Nephron progenitor cell (in vitro differentiated cells): Measurements from ENCODE around the gene TLE1.
A peak's percentile ranks its signal among the peaks of the same experiment; 100 is the strongest.

Experiments
- DNase-seq: peaks from one replicate; pipeline ENCODE4 v3.0.0; 2021
- H3K27ac Mint-ChIP-seq: 2 replicates; pipeline ENCODE4 v1.8.0; 2021; ENCODE audit warnings: mild to moderate bottlenecking, moderate library complexity, mixed read lengths
- H3K27me3 Mint-ChIP-seq: 2 replicates; pipeline ENCODE4 v1.8.0; 2021; ENCODE audit warnings: mild to moderate bottlenecking, low read depth, mixed read lengths; ENCODE audit not compliant: poor library complexity
- H3K36me3 Mint-ChIP-seq: 2 replicates; pipeline ENCODE4 v1.8.0; 2021; ENCODE audit warnings: low read depth, mixed read lengths
- H3K4me1 Mint-ChIP-seq: 2 replicates; pipeline ENCODE4 v1.8.0; 2021; ENCODE audit warnings: mixed read lengths
- H3K4me3 Mint-ChIP-seq: 2 replicates; pipeline ENCODE4 v1.8.0; 2021; ENCODE audit warnings: mild to moderate bottlenecking, moderate library complexity, mixed read lengths
- H3K9me3 Mint-ChIP-seq: 2 replicates; pipeline ENCODE4 v1.8.0; 2021; ENCODE audit warnings: mild to moderate bottlenecking, moderate library complexity, mixed read lengths
- TF ChIP-seq, protein P1 (sequence below): fragments of 200-600 bp; sonication (generic); IDR thresholded peaks from 2 replicates; pipeline ENCODE4 v1.5.0; 2021; ENCODE audit warnings: antibody characterized with exemption

TLE1 gene

DNA sequence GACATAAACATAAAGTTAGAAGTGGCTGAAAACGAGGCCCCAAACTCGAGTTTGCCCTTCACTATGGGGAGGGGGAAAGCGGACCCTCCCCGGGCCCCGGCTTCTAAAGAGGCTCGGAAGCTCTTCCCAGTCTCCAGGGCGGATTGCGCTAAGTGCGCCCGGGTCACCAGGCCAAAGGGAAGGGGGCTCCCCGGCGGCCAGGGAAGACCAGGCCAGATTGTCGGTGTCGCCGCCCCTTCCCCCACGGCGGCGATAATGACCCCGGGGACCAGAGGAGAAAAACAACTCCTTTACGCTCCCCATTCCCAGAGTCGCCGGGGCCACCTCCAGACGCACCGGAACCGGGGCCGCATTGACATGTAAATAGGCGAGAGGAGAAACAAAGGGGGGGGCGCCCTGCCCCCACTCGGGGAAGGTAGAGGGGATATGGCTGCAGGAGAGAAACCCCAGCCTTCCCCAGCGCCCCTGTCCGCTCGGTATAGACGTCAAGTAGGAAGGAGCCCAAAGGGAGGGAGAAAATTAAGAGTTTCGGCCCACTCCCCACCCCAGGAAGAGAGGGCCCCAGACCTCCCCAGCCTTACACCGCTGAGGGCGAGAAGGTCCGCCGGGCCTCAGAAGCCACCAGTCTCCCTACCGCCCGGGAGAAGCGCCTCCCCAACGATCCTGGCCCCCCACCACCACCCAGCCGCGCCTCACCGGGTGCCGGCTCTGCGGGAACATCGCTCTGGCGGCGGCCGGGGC lies 1.7 kb downstream of the TLE1 start:
- no peaks in the 10 kb centered on the region for H3K36me3 Mint-ChIP-seq
- H3K27me3 Mint-ChIP-seq, result peaks cover 19% of the 10 kb centered on the region
- no peaks in the 10 kb centered on the region for H3K9me3 Mint-ChIP-seq
- no peak overlapping the region for H3K4me3 Mint-ChIP-seq
- H3K4me1 Mint-ChIP-seq, result peaks cover 12% of the 10 kb centered on the region
- peak; percentile 63 for DNase-seq
- TF ChIP-seq, protein P1, sequence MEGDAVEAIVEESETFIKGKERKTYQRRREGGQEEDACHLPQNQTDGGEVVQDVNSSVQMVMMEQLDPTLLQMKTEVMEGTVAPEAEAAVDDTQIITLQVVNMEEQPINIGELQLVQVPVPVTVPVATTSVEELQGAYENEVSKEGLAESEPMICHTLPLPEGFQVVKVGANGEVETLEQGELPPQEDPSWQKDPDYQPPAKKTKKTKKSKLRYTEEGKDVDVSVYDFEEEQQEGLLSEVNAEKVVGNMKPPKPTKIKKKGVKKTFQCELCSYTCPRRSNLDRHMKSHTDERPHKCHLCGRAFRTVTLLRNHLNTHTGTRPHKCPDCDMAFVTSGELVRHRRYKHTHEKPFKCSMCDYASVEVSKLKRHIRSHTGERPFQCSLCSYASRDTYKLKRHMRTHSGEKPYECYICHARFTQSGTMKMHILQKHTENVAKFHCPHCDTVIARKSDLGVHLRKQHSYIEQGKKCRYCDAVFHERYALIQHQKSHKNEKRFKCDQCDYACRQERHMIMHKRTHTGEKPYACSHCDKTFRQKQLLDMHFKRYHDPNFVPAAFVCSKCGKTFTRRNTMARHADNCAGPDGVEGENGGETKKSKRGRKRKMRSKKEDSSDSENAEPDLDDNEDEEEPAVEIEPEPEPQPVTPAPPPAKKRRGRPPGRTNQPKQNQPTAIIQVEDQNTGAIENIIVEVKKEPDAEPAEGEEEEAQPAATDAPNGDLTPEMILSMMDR, result no peak
- peak overlapping the region; percentile 92 for H3K27ac Mint-ChIP-seq

DNA sequence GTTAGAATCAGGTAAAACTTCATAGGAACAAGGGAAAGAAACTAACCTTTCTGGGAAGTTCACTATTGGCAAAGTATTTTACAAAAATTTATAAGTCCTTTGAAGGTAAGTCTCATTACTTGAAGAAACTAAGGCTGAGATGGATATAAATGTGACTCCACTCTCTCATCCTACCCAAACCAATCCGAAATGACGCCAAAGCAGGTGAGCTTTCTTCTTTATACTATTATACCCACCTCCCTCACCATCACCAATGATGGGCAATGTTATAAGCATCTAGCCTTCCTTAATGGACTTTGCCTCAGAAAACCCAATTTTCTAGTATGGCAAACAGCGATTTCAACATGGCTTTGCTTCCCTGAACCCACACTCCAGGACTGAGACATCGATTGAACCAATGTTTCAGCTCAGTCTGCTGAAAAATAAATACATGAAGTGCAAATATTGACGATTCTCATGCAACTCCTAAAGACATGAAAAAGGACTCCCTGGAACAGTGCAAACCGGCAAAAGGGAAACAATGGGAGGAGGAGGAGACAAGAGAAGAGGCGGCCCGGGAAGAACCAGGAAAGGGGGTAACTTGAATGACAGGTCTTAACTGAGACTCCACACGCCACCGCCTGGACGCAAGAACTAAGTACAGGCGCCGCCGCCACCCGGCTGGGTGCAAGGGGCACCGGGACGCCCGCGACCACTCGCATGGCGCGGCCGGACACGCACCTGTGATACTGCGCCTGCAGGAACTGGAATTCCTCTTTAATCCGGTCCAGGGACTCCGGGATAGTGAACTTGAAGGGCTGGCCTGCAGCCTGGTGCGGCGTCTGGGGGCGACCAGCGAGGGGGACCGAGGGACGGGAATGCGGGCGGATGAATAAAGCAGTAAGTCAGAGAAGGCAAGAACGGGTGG lies 2.5 kb downstream of the TLE1 start:
- H3K4me3 Mint-ChIP-seq, result no peak overlapping the region
- H3K4me1 Mint-ChIP-seq, result peaks cover 13% of the 10 kb centered on the region
- H3K27me3 Mint-ChIP-seq, result peaks cover 13% of the 10 kb centered on the region
- TF ChIP-seq, protein P1, result peak; percentile 64
- H3K27ac Mint-ChIP-seq, result peak overlapping the region; percentile 92
- H3K36me3 Mint-ChIP-seq, result no peaks in the 10 kb centered on the region
- no peaks in the 10 kb centered on the region for H3K9me3 Mint-ChIP-seq
- peak; percentile 83 for DNase-seq

DNA sequence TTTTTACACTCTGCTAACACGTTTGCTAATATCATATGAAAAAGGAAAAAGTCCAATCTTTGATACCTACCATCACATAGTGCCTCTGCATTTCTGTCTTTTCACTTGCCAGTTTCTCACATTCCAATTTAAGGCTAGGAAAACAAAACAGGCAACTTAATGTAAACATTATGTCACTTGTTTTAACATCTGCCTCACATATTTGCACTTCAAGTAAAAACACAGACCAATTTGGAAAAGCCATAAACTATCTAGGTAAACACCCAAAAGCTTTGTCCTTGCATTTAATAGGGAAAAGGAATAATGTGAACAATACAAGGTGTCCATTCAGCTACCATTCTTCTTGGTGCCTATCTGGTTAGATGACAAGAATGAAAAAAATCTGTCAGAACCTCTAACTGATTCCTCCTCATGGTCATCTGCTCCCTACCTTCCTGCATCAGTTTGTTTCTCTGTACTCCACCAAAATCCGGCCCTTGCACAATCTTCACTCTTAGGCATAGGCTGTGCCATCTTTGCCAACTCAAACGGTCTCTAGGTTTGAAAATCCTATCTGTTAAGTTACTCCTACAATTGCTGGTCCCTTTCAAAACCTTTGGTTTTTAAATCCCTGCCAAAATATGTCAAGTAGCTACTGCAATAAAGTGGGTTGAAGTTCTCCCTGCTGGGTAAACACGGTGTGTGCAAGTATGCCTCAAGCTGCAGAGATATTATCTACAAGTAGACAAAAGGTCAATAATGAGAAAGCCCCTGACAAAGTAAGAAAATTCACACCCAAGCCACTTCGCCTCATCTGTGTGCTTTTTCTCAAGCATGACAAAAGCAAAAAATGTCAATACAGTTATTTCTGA lies 3.4 kb downstream of the TLE1 start:
- no peak for DNase-seq
- no peaks in the 10 kb centered on the region for H3K9me3 Mint-ChIP-seq
- H3K27ac Mint-ChIP-seq, result no peak overlapping the region
- no peak overlapping the region for H3K4me3 Mint-ChIP-seq
- TF ChIP-seq, protein P1, result no peak
- H3K36me3 Mint-ChIP-seq, result no peaks in the 10 kb centered on the region
- peaks cover 8% of the 10 kb centered on the region for H3K27me3 Mint-ChIP-seq
- H3K4me1 Mint-ChIP-seq, result peaks cover 22% of the 10 kb centered on the region

DNA sequence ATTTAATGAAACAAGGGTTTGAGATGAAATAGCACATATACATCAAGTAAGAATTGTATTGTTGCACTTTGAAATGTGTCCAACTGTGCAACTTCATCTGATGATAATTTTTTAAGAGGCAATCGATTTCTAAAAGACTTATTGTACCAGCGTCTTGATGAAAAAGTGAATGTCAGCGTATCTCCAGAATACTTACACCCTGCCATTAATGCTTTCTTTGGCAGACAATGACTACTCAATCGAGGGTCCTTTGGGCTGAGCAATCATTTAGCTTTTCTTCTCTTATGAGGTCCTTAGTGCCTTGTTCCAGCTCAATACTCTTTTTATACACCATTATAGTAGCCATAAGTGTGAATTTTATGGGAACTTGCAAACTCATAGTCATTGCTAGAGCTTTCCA lies 4.7 kb downstream of the TLE1 start:
- TF ChIP-seq, protein P1, result no peak
- Mint-ChIP-seq H3K27me3 (peaks cover 2% of the 10 kb centered on the region), H3K4me3 (no peak overlapping the region), H3K36me3 (no peaks in the 10 kb centered on the region), H3K9me3 (no peaks in the 10 kb centered on the region), H3K27ac (no peak overlapping the region), H3K4me1 (peaks cover 24% of the 10 kb centered on the region)
- DNase-seq, result no peak

DNA sequence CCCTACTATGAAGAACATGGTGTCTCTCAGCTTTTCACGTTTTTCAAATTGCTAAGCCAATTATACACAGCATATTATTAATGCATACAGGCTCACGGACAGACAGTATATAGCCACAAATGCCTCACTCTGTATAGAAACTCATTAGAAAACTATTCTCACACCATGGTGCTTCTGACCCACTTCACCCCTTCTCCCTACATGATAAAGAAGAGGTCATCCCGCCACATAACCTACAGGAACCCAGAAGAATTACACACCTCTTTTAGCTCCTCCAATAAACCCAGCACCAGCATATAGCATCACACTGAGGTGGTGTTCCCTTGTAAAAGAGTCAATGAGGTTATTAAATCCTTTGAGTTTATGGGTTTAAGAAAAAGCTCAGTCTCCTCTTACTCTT lies 5.6 kb downstream of the TLE1 start:
- no peak overlapping the region for H3K27ac Mint-ChIP-seq
- H3K9me3 Mint-ChIP-seq, result no peaks in the 10 kb centered on the region
- no peak overlapping the region for H3K4me3 Mint-ChIP-seq
- TF ChIP-seq, protein P1, result no peak
- no peak for DNase-seq
- peaks cover 2% of the 10 kb centered on the region for H3K27me3 Mint-ChIP-seq
- H3K36me3 Mint-ChIP-seq, result no peaks in the 10 kb centered on the region
- H3K4me1 Mint-ChIP-seq, result peaks cover 28% of the 10 kb centered on the region
